Stimulated activated naive CD8-positive, alpha-beta T cell treated with anti-CD3 and anti-CD28 coated beads, Interleukin-15, amount 100 ng/mL, for 72 hours (primary cell): ENCODE results near the gene TNS1.
A peak's percentile ranks its signal among the peaks of the same experiment; 100 is the strongest.

ENCODE experiments used
- ATAC-seq: fragments of 150-1000 bp; cut with Tn5 transposase; 2 replicates; pipeline ENCODE4 v1.10.0; 2021; ENCODE audit warnings: mild to moderate bottlenecking, moderate library complexity
- DNase-seq, 2 donors: peaks; one replicate each; pipeline ENCODE4 v3.0.0; 2021 to 2022
- H3K27ac Mint-ChIP-seq, 2 donors: one replicate each; pipeline ENCODE4 v1.8.0; 2022; ENCODE audit warnings: mild to moderate bottlenecking in 2 of 2, mixed read lengths in 2 of 2, moderate library complexity in 2 of 2
- H3K27me3 Mint-ChIP-seq: one replicate; pipeline ENCODE4 v1.8.0; 2022; ENCODE audit warnings: mixed read lengths
- H3K4me1 Mint-ChIP-seq: one replicate; pipeline ENCODE4 v1.8.0; 2022; ENCODE audit warnings: mild to moderate bottlenecking, mixed read lengths
- H3K4me3 Mint-ChIP-seq, 2 donors: one replicate each; pipeline ENCODE4 v1.8.0; 2022; ENCODE audit warnings: mild to moderate bottlenecking in 2 of 2, mixed read lengths in 2 of 2, moderate library complexity in 1 of 2
- H3K9me3 Mint-ChIP-seq, 2 donors: one replicate each; pipeline ENCODE4 v1.8.0; 2022; ENCODE audit warnings: mixed read lengths in 2 of 2

TNS1 gene

GRCh38 chr2:217933617-217933993, 69.2 kb downstream of the TNS1 start:
- no peak overlapping the region for H3K4me3 Mint-ChIP-seq
- no peak for ATAC-seq
- H3K27ac Mint-ChIP-seq: no peak overlapping the region
- peaks cover 11% of the 10 kb centered on the region for H3K4me1 Mint-ChIP-seq
- no peaks in the 10 kb centered on the region for H3K9me3 Mint-ChIP-seq
- DNase-seq: no peak
- H3K27me3 Mint-ChIP-seq: peaks cover 27% of the 10 kb centered on the region

- Mint-ChIP-seq H3K9me3 (no peaks in the 10 kb centered on the region), H3K4me3 (no peak overlapping the region), H3K27ac (no peak overlapping the region), H3K27me3 (peaks cover 27% of the 10 kb centered on the region), H3K4me1 (peaks cover 11% of the 10 kb centered on the region)
- ATAC-seq (no peak), DNase-seq (no peak)
These were observed 69.8 kb downstream of the TNS1 start for GRCh38 chr2:217932803-217933616.

DNA sequence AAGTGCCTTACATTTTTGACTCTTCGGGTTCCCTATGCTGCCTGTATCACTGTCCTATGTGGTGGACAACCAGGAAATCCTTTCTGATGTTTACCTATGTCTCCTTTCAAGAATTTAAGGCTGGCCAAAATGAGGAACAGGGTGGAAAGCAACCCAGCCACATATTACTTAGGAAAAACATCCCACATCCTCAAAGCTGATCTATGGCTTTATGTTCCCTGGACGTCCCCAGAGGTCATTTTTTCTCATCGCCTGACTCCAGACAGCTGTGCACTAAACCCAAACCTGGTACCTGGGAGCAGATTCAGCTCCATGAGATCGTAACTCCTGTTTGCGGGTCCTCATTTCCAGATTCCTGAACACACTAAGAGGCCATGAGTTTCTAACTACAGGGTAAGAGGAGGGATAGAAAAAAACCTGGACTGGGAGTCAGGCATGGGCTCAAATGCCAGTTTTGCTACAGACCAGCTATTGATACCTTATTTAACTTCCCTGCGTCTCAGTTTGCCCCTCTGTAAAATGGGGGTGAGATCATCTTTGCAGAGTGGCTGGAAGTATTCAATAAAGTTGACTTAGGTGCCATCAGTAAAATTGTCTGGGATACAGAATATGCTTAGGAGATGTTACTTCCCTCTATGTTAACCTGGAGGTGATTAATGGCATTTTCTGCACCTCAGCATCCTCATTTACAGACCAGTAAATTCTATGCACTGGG, 70.8 kb downstream of the TNS1 start:
- no peak overlapping the region for H3K27ac Mint-ChIP-seq
- H3K27me3 Mint-ChIP-seq: peaks cover 27% of the 10 kb centered on the region
- H3K4me3 Mint-ChIP-seq: no peak overlapping the region
- ATAC-seq (no peak), DNase-seq (no peak)
- H3K4me1 Mint-ChIP-seq: peaks cover 11% of the 10 kb centered on the region
- no peaks in the 10 kb centered on the region for H3K9me3 Mint-ChIP-seq

- Mint-ChIP-seq H3K27ac (peak overlapping the region in 1 of 2 donors; percentile 37), H3K4me1 (peaks cover 11% of the 10 kb centered on the region), H3K27me3 (peaks cover 27% of the 10 kb centered on the region), H3K4me3 (no peak overlapping the region), H3K9me3 (no peaks in the 10 kb centered on the region)
- DNase-seq (no peak), ATAC-seq (no peak)
These were observed 71.8 kb downstream of the TNS1 start for GRCh38 chr2:217930761-217931563.

GRCh38 chr2:217929757-217930707, 72.8 kb downstream of the TNS1 start:
- ATAC-seq (no peak), DNase-seq (no peak)
- Mint-ChIP-seq H3K4me3 (no peak overlapping the region), H3K27me3 (peaks cover 20% of the 10 kb centered on the region), H3K4me1 (peaks cover 11% of the 10 kb centered on the region), H3K9me3 (no peaks in the 10 kb centered on the region), H3K27ac (no peak overlapping the region)

GRCh38 chr2:217929272-217929671, 73.5 kb downstream of the TNS1 start:
- Mint-ChIP-seq H3K9me3 (no peaks in the 10 kb centered on the region), H3K4me3 (no peak overlapping the region), H3K27ac (no peak overlapping the region), H3K27me3 (peaks cover 20% of the 10 kb centered on the region), H3K4me1 (peaks cover 11% of the 10 kb centered on the region)
- DNase-seq: no peak
- ATAC-seq: no peak

DNA sequence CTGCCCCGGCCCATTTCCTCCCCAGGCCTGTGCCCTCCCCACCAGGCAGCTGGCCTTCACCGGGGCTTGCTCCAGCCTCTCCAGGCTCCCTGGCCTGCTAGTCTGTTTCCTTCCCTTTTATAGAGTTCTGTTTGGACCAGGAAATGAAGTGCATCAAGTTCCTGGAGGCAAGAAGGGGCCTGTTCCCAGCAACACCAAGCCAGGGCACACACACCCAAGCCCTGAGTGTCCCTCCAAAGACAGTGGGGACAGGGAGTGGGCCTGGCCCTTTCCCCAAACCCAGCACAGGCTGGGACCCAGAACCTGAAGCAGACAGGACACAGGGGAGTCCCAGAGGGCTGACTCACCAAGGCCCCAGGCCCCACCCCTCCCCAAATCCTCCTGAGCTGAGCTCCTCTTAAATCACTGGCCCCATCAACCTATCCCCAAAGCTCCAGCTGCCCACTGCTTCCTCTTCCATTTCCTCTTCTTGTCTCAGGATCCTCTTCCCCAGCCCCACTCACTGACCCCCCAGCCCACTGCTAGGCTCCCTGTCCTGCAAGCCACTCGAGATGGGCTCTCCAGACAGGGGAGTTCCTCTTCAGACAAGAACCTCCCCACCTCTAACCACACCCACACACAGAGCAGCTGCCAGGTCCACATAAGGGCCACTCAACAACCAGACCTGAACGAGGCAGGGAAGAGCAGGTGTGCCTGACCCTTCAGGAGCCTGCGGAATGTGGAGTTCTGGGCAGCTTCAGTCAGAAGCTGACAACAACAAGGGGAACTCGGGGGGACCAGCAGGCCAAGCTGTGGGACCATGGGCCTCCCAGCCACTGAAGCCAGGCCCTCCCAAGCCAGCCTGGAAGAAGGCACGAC, 74.2 kb downstream of the TNS1 start:
- H3K4me1 Mint-ChIP-seq: peaks cover 11% of the 10 kb centered on the region
- ATAC-seq (no peak), DNase-seq (no peak)
- H3K9me3 Mint-ChIP-seq: no peaks in the 10 kb centered on the region
- peak overlapping the region in 1 of 2 donors; percentile 48 for H3K27ac Mint-ChIP-seq
- no peak overlapping the region for H3K4me3 Mint-ChIP-seq
- H3K27me3 Mint-ChIP-seq: peaks cover 15% of the 10 kb centered on the region

DNA sequence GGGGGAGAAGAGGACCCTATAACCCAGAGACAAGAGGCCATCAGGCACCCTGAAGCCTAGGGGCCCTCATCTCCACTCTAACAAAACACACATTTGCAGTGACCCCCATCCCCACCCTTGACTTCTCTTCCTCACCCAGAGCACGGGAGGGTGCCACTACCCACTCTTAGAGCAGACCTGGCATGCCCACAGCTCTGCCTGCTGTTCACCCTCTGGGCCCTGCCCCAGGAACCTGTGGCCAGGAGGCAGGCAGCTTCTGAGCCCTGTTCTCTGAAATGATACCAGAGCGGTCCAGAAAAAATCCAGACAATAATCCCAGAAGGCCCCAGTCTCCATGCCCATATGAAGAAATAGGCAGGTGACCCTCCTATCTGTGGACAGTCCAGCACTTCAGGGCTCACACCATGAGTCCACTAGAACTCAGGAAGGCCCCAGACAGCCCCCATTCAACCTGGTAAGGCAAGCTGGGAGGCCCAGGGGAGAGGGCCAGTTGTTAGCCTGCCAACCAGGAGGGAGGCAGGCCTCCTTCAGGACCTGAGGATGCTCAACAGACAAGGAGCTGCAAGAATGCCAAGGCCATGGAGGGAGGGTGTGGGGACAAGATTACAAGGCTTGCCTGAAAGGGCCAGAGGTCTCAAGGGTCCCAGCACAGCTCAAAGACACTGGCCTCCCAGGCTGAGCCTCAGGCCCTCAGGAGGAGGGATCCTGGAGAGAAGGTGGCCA, 75.0 kb downstream of the TNS1 start:
- no peaks in the 10 kb centered on the region for H3K9me3 Mint-ChIP-seq
- no peak overlapping the region for H3K4me3 Mint-ChIP-seq
- H3K4me1 Mint-ChIP-seq: peaks cover 11% of the 10 kb centered on the region
- no peak overlapping the region for H3K27ac Mint-ChIP-seq
- DNase-seq: no peak
- ATAC-seq: no peak
- peaks cover 11% of the 10 kb centered on the region for H3K27me3 Mint-ChIP-seq

- Mint-ChIP-seq H3K4me3 (no peak overlapping the region), H3K27ac (no peak overlapping the region), H3K4me1 (peaks cover 11% of the 10 kb centered on the region), H3K27me3 (peaks cover 11% of the 10 kb centered on the region), H3K9me3 (no peaks in the 10 kb centered on the region)
- ATAC-seq: no peak
- no peak for DNase-seq
These were observed 76.0 kb downstream of the TNS1 start for GRCh38 chr2:217926801-217927200.

DNA sequence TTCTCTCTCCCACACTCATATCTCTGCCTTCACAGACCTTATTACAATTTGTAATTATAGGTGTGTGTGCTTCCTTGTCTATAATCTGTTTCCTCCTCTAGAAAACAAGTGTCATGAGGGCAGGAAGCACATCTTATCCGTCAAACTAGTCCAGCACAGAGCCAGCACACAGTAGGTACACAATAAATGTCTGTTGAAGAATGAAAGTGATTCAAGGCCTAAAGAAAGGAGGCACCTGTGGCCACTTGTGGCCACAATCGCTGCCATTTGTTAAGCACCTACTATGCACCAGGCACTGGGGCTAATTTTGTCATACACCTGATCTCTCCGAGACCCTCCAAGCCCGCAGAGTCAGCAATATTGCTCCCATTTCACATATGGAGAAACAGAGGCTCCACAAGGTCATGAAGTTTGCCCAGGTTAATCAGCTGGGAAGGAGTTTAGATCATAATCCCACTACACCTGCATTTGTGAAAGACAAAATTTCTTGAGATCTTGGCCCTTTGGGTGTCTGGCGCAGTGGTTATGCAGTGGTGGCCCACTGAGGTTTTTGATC, 78.4 kb downstream of the TNS1 start:
- Mint-ChIP-seq H3K27ac (no peak overlapping the region), H3K4me3 (no peak overlapping the region), H3K27me3 (no peaks in the 10 kb centered on the region), H3K4me1 (no peaks in the 10 kb centered on the region), H3K9me3 (no peaks in the 10 kb centered on the region)
- DNase-seq: no peak
- ATAC-seq: no peak

- Mint-ChIP-seq H3K4me3 (no peak overlapping the region), H3K27me3 (no peaks in the 10 kb centered on the region), H3K4me1 (no peaks in the 10 kb centered on the region), H3K9me3 (no peaks in the 10 kb centered on the region), H3K27ac (no peak overlapping the region)
- ATAC-seq (peak; percentile 39), DNase-seq (no peak)
These were observed 79.6 kb downstream of the TNS1 start for GRCh38 chr2:217923007-217923686.

- Mint-ChIP-seq H3K27me3 (no peaks in the 10 kb centered on the region), H3K4me1 (no peaks in the 10 kb centered on the region), H3K27ac (no peak overlapping the region), H3K4me3 (no peak overlapping the region), H3K9me3 (no peaks in the 10 kb centered on the region)
- peak; percentile 32 for ATAC-seq
- DNase-seq: no peak
These were observed 80.4 kb downstream of the TNS1 start for GRCh38 chr2:217922101-217923006.
